ACC112 (cell line): Measurements from ENCODE around the gene NMNAT1.
"Not testable (repeated sequence)": the region's sequence is repeated elsewhere in the genome, so short reads cannot be mapped to it uniquely, and the experiment has no call there.

Experiments
- H2AFZ ChIP-seq: fragments of 200-600 bp; sonication (generic); one replicate; pipeline ENCODE4 v1.6.0; 2017; ENCODE audit warnings: antibody characterized with exemption, low read length; ENCODE audit not compliant: unreplicated experiment
- H3K27ac ChIP-seq: fragments of 200-600 bp; sonication (generic); 2 replicates; pipeline ENCODE4 v1.5.1; 2014; ENCODE audit warnings: low read depth, mild to moderate bottlenecking, antibody characterized with exemption, low read length, moderate library complexity
- H3K27me3 ChIP-seq: fragments of 200-600 bp; sonication (generic); 2 replicates; pipeline ENCODE4 v1.6.1; 2014; ENCODE audit warnings: mild to moderate bottlenecking, antibody characterized with exemption, low read length, moderate library complexity, mixed read lengths; ENCODE audit not compliant: insufficient read depth
- H3K36me3 ChIP-seq: fragments of 200-600 bp; sonication (generic); 2 replicates; pipeline ENCODE4 v1.6.1; 2016; ENCODE audit warnings: mild to moderate bottlenecking, antibody characterized with exemption, low read length, moderate library complexity, mixed read lengths; ENCODE audit not compliant: insufficient read depth
- H3K4me1 ChIP-seq: fragments of 200-600 bp; sonication (generic); one replicate; pipeline ENCODE4 v1.6.1; 2016; ENCODE audit warnings: low read length, mixed read lengths; ENCODE audit not compliant: insufficient read depth, unreplicated experiment, control insufficient read depth
- H3K4me3 ChIP-seq: fragments of 200-600 bp; sonication (generic); 2 replicates; pipeline ENCODE4 v1.5.1; 2014; ENCODE audit warnings: mild to moderate bottlenecking, low read depth, low read length
- H3K79me2 ChIP-seq: fragments of 200-600 bp; sonication (generic); one replicate; pipeline ENCODE4 v1.6.0; 2016; ENCODE audit warnings: low read length; ENCODE audit not compliant: control insufficient read depth, unreplicated experiment, insufficient read depth

Gene NMNAT1

DNA sequence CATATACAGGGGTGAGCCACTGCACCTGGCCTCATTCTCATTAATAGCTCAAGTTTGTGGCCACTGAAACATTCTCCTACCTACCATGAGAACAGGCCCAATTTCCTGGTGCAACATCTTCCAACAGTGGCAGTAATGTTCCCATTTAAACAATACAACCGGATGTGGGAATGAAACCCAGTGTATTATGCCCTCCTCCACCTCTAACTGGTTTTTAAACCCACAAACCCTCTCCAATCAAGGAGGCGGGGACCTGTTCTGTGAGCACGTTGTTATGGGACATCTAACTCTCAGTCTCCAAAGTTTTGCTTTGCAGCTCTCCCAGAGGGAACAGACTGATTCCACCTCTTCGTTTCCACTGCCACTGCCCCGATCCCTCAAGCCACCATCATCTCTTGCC is 35.8 kb upstream of the NMNAT1 start:
- no peak overlapping the region for H3K4me3 ChIP-seq
- no peaks in the 10 kb centered on the region for H3K36me3 ChIP-seq
- no peak overlapping the region for H2AFZ ChIP-seq
- no peak overlapping the region for H3K27ac ChIP-seq
- H3K4me1 ChIP-seq, result peaks cover 12% of the 10 kb centered on the region
- no peaks in the 10 kb centered on the region for H3K79me2 ChIP-seq
- H3K27me3 ChIP-seq, result no peaks in the 10 kb centered on the region

GRCh38 chr1:9908871-9909233 is 34.4 kb upstream of the NMNAT1 start:
- no peaks in the 10 kb centered on the region for H3K27me3 ChIP-seq
- no peaks in the 10 kb centered on the region for H3K36me3 ChIP-seq
- H3K4me3 ChIP-seq, result peak overlapping the region; percentile 98
- H2AFZ ChIP-seq, result no peak overlapping the region
- H3K4me1 ChIP-seq, result peaks cover 12% of the 10 kb centered on the region
- no peak overlapping the region for H3K27ac ChIP-seq
- no peaks in the 10 kb centered on the region for H3K79me2 ChIP-seq

- H3K4me3 ChIP-seq, result peak overlapping the region; percentile 98
- no peaks in the 10 kb centered on the region for H3K36me3 ChIP-seq
- H3K27me3 ChIP-seq, result no peaks in the 10 kb centered on the region
- peak overlapping the region; percentile 93 for H2AFZ ChIP-seq
- no peaks in the 10 kb centered on the region for H3K79me2 ChIP-seq
- H3K4me1 ChIP-seq, result peaks cover 12% of the 10 kb centered on the region
- no peak overlapping the region for H3K27ac ChIP-seq
Observed at GRCh38 chr1:9909234-9910046, 33.8 kb upstream of the NMNAT1 start.

DNA sequence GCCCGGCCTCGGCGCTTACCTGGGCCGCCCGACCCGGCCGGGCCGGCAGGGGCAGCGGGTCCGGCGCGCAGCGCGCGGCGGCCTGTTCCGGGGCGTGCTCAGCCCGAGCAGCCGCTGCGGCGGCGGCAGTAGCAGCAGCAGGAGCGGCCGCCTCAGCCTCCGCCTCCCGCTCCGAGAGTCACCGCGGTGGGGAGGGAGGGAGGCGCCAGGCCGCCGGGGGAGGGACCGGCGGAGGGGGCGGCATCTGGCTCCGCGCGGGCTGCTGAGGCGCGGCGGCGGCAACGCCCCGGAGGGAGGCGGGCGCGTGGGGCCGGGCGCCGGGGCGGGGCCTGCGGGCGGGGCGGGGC is 33.2 kb upstream of the NMNAT1 start, which contains the start of gene CTNNBIP1:
Gene CTNNBIP1 (minus strand): TSS at position 194 of the 347 bp plus-strand sequence. CDS start 38,205 bp downstream, outside the sequence.
- no peaks in the 10 kb centered on the region for H3K36me3 ChIP-seq
- H2AFZ ChIP-seq, result peak within 1 kb of the TSS; percentile 95
- peak within 1 kb of the TSS; percentile 98 for H3K4me3 ChIP-seq
- no peaks in the 10 kb centered on the region for H3K79me2 ChIP-seq
- peaks cover 12% of the 10 kb centered on the region for H3K4me1 ChIP-seq
- H3K27ac ChIP-seq, result peak within 1 kb of the TSS; percentile 68
- H3K27me3 ChIP-seq, result no peaks in the 10 kb centered on the region

DNA sequence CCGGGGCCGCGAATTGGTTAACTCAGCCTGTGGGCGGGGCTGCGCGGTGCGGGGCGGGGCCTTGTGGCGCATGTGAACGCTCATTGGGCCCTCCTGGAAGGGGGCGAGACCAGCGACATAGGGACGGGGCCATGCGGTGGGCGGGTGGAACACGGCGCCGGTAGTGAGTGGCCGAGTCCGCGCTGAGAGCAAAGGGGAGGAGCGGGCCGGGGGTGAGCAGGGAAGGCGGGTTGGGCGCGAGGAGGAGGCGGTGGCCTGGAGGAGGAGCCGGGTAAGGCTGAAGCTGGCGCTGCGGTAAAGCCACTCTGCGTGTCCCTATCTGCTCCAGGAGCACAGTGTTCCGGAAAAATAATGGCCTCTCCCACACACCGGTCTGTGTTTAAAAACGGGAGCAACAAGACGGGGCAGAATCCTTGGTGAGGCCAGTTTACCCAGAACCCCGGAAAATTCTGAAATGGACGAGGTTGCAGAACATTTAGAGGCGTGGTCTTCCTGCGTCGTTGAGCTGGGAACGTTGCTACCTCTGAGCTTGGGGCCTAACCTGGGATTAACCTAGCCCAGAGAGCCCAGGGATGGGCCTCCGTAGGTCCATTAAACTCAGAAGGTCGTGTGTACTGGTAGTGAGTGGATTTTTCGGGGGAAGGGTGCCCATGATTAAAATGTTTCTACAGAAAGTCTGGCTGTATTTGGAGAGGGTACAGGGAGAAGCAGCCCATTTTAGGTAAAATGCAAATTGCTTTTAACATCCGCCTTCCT is 32.7 kb upstream of the NMNAT1 start:
- H3K36me3 ChIP-seq, result no peaks in the 10 kb centered on the region
- peak overlapping the region; percentile 88 for H3K4me3 ChIP-seq
- no peaks in the 10 kb centered on the region for H3K27me3 ChIP-seq
- peaks cover 12% of the 10 kb centered on the region for H3K4me1 ChIP-seq
- no peaks in the 10 kb centered on the region for H3K79me2 ChIP-seq
- H3K27ac ChIP-seq, result peak overlapping the region; percentile 68
- H2AFZ ChIP-seq, result peak overlapping the region; percentile 95

DNA sequence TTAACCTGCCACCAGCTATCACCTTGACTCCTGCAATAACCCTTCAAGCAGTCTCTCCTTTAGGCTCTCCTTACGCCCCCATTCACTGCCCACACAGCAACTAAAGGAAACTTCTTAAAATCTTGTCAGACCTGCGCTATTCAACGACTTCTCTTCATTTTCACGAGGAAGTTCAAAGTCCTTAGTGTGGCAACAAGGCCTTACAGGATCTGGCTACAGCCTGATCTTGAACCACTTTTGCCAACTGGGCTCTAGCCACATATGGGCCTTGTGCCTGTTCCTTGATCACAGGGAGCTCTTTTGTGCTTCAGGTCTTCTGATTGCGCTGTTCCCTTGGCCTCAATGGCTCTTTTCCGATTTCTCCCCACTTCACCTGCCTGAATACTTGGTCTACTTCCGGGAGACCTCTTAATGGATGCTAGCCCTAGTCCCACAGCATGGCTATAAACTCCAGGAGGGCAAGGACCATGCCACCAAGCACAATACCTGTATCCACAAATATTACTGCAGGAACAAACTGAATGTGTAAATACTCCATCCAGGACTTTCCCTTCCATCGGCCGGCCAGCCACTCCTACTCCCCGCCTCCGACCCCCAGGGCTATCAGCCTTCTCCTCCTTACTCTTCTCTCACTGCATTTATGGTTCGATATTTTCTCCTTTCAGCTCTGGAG is 30.9 kb upstream of the NMNAT1 start:
- H3K36me3 ChIP-seq, result no peaks in the 10 kb centered on the region
- H3K79me2 ChIP-seq, result no peaks in the 10 kb centered on the region
- peaks cover 12% of the 10 kb centered on the region for H3K4me1 ChIP-seq
- H3K27ac ChIP-seq, result no peak overlapping the region
- no peak overlapping the region for H3K4me3 ChIP-seq
- H3K27me3 ChIP-seq, result no peaks in the 10 kb centered on the region
- no peak overlapping the region for H2AFZ ChIP-seq

- H3K36me3 ChIP-seq, result no peaks in the 10 kb centered on the region
- no peak overlapping the region for H2AFZ ChIP-seq
- H3K79me2 ChIP-seq, result no peaks in the 10 kb centered on the region
- 0 out of 2 replicates have a peak, but pooled peaks cover 3% of the 10 kb centered on the region for H3K27me3 ChIP-seq
- H3K4me3 ChIP-seq, result no peak overlapping the region
- H3K27ac ChIP-seq, result no peak overlapping the region
- peaks cover 5% of the 10 kb centered on the region for H3K4me1 ChIP-seq
Observed at GRCh38 chr1:9914610-9914937, 28.7 kb upstream of the NMNAT1 start.

GRCh38 chr1:9916452-9916851 is 26.8 kb upstream of the NMNAT1 start:
- no peaks in the 10 kb centered on the region for H3K4me1 ChIP-seq
- no peaks in the 10 kb centered on the region for H3K36me3 ChIP-seq
- H3K79me2 ChIP-seq, result no peaks in the 10 kb centered on the region
- H3K27ac ChIP-seq, result no peak overlapping the region
- H3K4me3 ChIP-seq, result no peak overlapping the region
- H3K27me3 ChIP-seq, result 0 out of 2 replicates have a peak, but pooled peaks cover 3% of the 10 kb centered on the region
- H2AFZ ChIP-seq, result no peak overlapping the region

DNA sequence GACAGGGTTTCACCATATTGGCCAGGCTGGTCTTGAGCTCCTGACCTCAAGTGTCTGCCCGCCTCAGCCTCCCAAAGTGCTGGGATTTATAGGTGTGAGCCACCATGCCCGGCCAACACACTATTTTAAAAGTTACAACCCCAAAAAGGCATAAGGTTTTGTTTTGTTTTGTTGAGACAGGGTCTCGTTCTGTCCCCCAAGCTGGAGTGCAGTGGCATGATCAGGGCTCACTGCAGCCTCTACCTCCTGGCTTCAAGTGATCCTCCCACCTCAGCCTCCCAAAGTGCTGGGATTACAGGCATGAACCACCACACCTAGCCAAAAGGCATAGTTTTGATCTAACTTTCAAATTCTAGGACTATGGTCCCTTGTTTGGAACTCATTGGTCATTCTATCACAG is 25.8 kb upstream of the NMNAT1 start:
- H3K4me3 ChIP-seq, H3K36me3 ChIP-seq, H2AFZ ChIP-seq, H3K27me3 ChIP-seq, H3K27ac ChIP-seq, H3K79me2 ChIP-seq, H3K4me1 ChIP-seq: not testable (repeated sequence)

DNA sequence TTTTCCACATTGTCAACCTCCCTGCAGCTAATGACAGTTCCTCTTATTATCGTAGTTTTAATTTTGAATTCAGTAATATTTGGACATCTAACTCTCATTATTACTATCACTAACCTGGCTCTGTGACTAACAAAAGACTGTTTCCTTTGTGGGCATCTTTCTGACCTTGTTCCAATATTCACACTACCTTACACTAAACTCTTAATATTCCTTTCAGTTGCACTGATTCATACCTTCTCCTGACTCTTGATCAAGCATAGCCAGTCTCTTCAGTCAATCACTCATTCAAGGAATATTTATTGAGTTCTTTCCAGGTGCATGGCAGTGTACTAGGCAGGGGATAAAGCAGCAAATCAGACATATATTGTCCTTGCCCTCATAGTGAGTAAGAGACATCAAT is 25.4 kb upstream of the NMNAT1 start:
- Histone ChIP-seq H3K36me3 (no peaks in the 10 kb centered on the region), H3K4me3 (no peak overlapping the region), H3K27me3 (0 out of 2 replicates have a peak, but pooled peaks cover 3% of the 10 kb centered on the region), H3K27ac (no peak overlapping the region), H3K4me1 (no peaks in the 10 kb centered on the region), H2AFZ (no peak overlapping the region), H3K79me2 (no peaks in the 10 kb centered on the region)
